ENCODE measurements around the gene CEACAM8.
A peak's percentile ranks its signal among the peaks of the same experiment; 100 is the strongest.

- TF ChIP-seq CTCF (IDR thresholded peaks at IDR 0.05), result peak; percentile 99
- no peak for TF ChIP-seq EZH2 (IDR thresholded peaks at IDR 0.05; ENCODE audit: borderline replicate concordance, insufficient read depth, low read depth, low read length, poor library complexity, severe bottlenecking)
These were observed 1.8 kb upstream of the CEACAM8 start for GRCh38 chr19:42596391-42597072.

All from B cell (primary cell).